Measurements from ENCODE around the gene PRKCH.
A peak's percentile ranks its signal among the peaks of the same experiment; 100 is the strongest.

The PRKCH gene

DNA sequence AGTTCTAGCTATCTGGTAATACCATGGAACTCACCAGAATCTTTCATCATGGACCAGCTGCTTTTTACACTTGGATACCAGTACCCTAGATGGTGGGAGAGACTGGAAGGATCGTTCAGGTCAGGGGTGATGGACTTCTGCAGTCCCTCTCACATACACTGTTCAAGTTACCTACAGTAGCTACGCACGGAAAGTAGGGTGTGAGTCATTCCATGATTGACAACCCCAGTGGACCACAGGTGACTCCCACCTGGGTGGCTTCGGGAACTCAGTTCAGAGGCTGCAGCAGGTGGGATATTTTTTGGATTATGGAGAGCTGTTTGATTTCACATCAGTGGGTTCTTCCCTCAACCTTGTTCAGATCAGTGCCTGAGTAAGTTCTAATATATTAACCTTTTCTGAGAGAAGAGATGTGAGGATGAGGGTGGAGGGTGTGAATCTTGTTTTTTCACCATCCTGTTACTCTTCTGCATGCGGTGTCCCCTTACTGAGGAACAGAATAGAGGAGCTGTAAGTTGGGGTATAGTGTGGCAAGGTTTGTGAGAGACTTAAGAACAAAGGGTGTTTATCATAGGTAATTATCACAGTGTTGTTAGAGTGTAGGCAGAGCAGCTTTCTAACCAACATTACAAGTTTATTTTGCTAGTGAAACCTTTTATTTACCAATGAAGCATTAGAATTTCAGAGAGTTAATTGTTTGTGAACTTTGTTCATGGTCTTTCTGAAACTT, 39.6 kb downstream of the PRKCH start:
- FAIRE-seq, result no peak
- no peak for DNase-seq (ENCODE audit: insufficient read length, low spot score)

GRCh38 chr14:61362072-61362750, 40.8 kb downstream of the PRKCH start:
- DNase-seq (ENCODE audit: insufficient read length, low spot score) (no peak), FAIRE-seq (no peak)

GRCh38 chr14:61364243-61364642, 42.9 kb downstream of the PRKCH start:
- FAIRE-seq (no peak), DNase-seq (ENCODE audit: insufficient read length, low spot score) (no peak)

DNA sequence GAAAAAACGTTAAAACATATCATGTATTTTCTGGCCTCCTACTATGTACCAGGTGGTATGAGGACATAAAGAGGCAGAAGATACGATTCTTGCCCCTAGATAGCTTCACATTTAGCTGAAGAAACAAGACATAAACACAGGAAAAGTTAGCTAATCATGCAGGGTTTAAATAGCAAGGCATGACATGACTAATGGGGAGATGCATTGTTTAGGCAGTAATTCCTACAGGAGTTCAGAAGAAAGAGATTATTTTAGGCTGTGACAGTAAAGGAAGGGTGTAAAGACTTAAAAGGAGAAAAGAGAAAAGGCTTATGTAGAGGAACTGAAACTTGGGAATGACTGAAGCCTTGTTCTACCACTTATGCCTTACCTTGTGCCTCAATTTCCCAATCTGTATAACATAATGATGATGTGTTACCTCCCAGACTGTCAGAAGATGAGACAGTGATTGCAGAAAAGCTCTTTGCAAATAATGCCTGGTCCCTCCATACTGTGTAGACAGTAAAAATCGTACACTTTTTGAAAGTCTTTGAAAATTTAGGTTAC, 44.4 kb downstream of the PRKCH start:
- no peak for FAIRE-seq
- no peak for DNase-seq (ENCODE audit: insufficient read length, low spot score)

DNA sequence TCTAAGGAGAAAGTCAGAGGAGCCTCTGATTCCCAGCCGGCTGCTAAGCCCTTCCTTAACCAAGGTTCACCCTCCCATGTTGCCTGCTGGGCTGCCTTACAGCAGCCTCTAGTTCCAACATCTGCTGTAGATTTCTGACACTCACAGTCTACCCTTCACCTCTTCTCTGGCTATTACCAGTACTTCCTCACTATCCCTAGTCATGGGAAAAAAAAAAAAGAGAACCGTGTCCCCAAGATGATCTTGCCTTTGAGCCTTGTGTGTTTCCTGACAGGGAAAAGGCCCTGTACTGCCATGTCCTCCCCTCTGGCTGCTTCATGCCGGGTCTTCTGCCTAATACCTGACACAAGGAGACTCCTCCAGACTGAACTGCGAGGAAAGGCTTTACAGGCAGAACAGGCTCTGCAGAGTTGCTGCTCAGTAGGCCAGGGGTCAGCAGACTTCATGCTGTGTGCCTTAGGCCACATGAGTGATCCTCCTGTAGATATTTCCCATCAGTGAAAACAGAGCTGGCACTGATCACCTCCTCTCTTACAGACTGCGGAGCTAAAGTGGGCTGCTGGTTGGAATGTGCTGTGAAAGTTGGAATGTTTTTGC, 46.8 kb downstream of the PRKCH start:
- FAIRE-seq (no peak), DNase-seq (ENCODE audit: insufficient read length, low spot score) (no peak)

- no peak for FAIRE-seq
- no peak for DNase-seq (ENCODE audit: insufficient read length, low spot score)
Measured at GRCh38 chr14:61368781-61369453, 47.5 kb downstream of the PRKCH start.

GRCh38 chr14:61369454-61369810, 48.1 kb downstream of the PRKCH start:
- DNase-seq (ENCODE audit: insufficient read length, low spot score) (no peak), FAIRE-seq (no peak)

DNA sequence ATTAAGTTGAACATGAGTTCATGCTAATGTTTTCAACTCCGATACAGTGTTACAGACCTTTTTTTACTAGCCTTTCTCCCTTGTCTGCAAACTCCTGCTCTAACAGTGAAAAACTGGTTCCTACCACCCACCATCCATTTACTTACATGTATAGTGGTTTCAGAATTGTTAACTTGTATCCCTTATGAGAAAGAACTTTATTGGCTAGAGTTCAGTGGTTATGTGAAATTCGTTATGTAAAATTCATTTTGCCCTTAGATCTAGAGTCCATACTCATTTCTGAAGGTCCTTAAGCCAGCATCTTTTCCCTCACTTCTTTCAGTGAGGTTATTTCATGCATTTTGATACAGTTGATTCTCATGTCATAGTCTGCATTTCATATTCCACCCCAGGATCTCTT, 51.0 kb downstream of the PRKCH start:
- DNase-seq (ENCODE audit: insufficient read length, low spot score) (no peak), FAIRE-seq (no peak)

- DNase-seq (ENCODE audit: insufficient read length, low spot score) (no peak), FAIRE-seq (no peak)
Measured at GRCh38 chr14:61372842-61373555, 51.6 kb downstream of the PRKCH start.

DNA sequence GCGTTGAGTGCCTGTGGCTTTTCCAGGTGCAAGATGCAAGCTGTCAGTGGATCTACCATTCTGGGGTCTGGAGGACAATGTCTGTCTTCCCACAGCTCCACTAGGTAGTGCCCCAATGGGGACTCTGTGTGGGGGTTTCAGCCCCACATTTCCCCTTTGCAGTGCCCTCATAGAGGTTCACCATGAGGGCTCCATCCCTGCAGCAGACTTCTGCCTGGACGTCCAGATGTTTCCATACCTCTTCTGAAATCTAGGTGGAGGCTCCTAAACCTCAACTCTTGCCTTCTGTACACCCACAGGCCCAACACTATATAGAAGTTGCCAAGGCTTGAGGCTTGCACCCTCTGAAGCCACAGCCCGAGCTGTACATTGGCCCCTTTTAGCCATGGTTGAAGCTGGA, 52.9 kb downstream of the PRKCH start:
- FAIRE-seq (no peak), DNase-seq (ENCODE audit: insufficient read length, low spot score) (no peak)

DNA sequence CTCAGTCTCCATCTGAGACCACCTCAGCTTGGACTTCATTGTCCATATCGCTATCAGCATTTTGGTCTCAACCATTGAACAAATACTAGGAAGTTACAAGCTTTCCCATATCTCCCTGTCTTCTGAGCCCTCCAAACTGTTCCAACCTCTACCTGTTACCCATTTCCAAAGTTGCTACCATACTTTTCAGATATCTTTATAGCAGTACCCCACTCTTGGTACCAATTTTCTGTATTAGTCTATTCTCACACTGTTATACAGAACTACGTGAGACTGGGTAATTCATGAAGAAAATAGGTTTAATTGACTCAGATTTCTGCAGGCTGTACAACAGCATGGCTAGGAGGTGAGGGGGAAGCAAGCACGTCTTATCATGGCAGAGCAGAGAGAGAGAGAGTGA, 53.8 kb downstream of the PRKCH start:
- DNase-seq (ENCODE audit: insufficient read length, low spot score) (no peak), FAIRE-seq (no peak)

DNA sequence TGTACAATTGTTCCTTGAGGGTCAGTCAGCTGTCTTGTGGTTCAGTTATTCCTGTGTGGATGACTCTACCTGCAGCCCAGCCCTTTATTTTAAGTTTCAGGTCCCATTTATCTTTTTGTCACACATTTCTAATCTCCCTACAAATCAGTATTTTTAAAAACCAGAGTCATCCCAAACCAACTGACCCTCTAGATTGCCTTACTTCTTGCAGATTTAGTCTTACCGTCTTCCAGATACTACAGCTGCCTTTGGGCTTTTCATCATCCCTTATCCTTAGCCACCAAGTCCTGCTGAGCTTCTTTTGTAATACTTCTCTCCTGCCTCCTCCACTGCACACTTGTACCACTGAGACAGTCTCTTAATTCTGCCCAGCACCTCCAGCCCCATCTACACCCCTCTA, 54.9 kb downstream of the PRKCH start:
- no peak for DNase-seq (ENCODE audit: insufficient read length, low spot score)
- FAIRE-seq, result no peak

GRCh38 chr14:61377749-61378148, 56.4 kb downstream of the PRKCH start:
- DNase-seq (ENCODE audit: insufficient read length, low spot score) (no peak), FAIRE-seq (no peak)

GRCh38 chr14:61379639-61380184, 58.3 kb downstream of the PRKCH start:
- FAIRE-seq, result peak; percentile 33
- DNase-seq (ENCODE audit: insufficient read length, low spot score), result no peak

DNA sequence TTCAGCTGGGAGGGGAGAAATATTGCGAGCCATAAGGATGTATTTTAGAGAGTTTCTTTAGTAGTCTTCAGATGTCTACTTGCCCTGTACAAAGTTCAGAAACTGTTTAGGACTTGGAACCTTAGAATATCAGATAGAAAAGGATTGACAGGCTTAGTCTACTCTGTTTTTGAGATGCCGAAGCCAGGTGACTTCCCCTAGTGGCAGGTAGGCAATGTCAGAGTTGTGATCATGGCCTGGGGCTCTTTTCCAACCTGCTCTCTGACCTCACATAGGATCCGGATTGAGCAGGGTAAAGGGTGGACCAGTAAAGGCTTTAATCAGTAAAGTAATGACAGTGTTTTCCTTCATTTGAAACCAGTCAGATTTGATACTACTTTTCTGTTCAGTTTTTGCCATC, 59.6 kb downstream of the PRKCH start:
- DNase-seq (ENCODE audit: insufficient read length, low spot score) (no peak), FAIRE-seq (no peak)

DNA sequence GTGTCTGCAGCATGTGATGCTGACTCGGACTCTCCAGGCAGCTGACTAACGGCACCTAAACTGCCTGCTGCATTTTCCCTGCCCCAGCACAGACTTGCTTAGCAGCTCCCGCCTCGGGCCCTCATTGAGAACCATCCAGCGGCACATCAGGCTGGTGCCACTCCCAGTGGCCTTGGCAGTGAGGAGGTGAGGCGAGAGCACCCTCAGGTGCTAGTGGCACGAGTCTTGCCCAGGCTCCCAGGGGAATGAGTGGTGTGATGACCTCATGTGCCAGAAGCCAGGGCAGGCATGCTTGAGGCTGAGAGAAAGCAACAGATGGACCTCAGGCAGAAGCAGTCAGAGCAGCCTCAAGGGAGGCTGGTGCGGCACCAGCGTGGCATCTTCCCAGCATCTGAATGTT, 60.2 kb downstream of the PRKCH start:
- FAIRE-seq (no peak), DNase-seq (ENCODE audit: insufficient read length, low spot score) (no peak)

DNA sequence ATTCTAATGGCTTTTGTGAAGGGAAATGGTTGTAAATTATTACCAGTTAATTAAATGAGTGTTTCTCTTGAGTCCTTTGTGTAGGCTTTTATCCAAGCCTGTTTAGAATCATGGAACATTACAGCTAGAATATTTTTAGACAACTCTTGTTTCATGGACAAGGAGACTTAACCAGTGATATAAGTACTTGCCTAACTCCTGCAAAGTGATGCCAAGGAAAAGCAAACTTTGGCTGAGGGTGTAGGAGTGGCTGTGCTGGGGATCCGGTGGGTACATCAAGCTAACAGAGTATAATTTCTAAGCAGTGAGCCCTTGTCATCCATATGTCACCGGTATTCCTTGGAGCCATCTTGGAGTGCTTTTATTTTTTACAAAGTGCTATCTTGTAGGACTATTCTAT, 61.5 kb downstream of the PRKCH start:
- DNase-seq (ENCODE audit: insufficient read length, low spot score) (no peak), FAIRE-seq (no peak)

GRCh38 chr14:61385002-61385685, 63.8 kb downstream of the PRKCH start:
- DNase-seq (ENCODE audit: insufficient read length, low spot score) (no peak), FAIRE-seq (no peak)

DNA sequence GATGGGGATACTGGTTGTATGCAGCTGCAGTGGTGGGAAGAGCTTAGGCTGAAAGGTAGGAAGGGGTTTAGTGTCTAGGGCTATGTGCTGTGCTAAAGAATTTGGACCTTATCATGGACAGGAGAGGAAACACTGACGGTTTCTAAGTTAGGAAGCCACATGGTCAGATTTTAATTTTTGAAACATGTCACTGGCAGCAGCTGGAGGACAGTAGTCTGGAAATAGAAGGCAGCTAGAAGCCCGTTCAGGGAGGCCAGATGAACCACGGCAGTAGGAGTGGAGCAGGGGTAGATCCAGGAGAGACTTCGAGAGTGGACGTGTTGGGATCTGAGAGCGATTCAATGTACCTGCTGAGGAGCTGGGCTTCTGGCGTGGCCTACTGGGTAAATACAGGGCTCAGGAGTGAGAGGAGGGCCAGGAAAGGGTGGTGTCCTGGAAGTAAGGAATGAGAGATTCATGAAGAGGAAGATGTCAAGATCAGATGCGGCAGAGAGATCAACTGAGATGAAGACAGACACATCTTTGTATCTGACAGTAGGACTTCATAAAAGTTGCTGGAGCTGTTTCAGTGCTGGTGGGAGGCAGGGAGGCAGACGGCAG, 64.9 kb downstream of the PRKCH start:
- DNase-seq (ENCODE audit: insufficient read length, low spot score) (no peak), FAIRE-seq (no peak)

GRCh38 chr14:61387076-61387475, 65.7 kb downstream of the PRKCH start:
- DNase-seq (ENCODE audit: insufficient read length, low spot score) (no peak), FAIRE-seq (no peak)
